Transverse colon (tissue), 4 donors: ENCODE measurements around the gene TMEM106C. TPM values are rescaled to one million over a fixed set of nuclear protein-coding genes. Genes with fewer than 3 reads are reported as not detected.
A peak's percentile ranks its signal among the peaks of the same experiment; 100 is the strongest.

Experiments
- DNase-seq: peaks from one replicate; pipeline ENCODE4 v3.0.0-alpha.2; 2019
- H3K27ac ChIP-seq, 4 donors: fragments of 200-600 bp; sonication (generic); 2 replicates each; pipeline ENCODE4 v1.5.1; 2016 to 2018; ENCODE audit warnings: inconsistent platforms in 4 of 4
- H3K27me3 ChIP-seq: fragments of 200-600 bp; sonication (generic); 2 replicates; pipeline ENCODE4 v1.5.1; 2017; ENCODE audit warnings: inconsistent platforms
- H3K36me3 ChIP-seq, 4 donors: fragments of 200-600 bp; sonication (generic); 2 replicates each; pipeline ENCODE4 v1.5.1; 2017 to 2019; ENCODE audit warnings: inconsistent platforms in 4 of 4
- H3K4me1 ChIP-seq, 4 donors: fragments of 200-600 bp; sonication (generic); 2 replicates each; pipeline ENCODE4 v1.5.1; 2017 to 2020; ENCODE audit warnings: inconsistent platforms in 4 of 4
- H3K4me3 ChIP-seq, 4 donors: fragments of 200-600 bp; sonication (generic); 1 replicate in 1 of 4; 2 replicates in 3 of 4; pipeline versions ENCODE4 v1.5.1 to v1.6.1; 2017 to 2019; ENCODE audit warnings: inconsistent platforms in 4 of 4
- H3K9me3 ChIP-seq, 2 donors: fragments of 200-600 bp; sonication (generic); 2 replicates each; pipeline ENCODE4 v1.5.1; 2017 to 2019; ENCODE audit warnings: inconsistent platforms in 2 of 2
- EP300 ChIP-seq: sonication (generic); formaldehyde crosslinking; IDR thresholded peaks from one replicate; pipeline ENCODE4 v1.6.1; 2017; ENCODE audit warnings: antibody characterized with exemption, low read depth
- POLR2A ChIP-seq: fragments of 450-650 bp; IDR thresholded peaks from one replicate; pipeline ENCODE4 v1.6.1; 2016; ENCODE audit warnings: antibody characterized with exemption, mild to moderate bottlenecking, moderate library complexity
- POLR2AphosphoS5 ChIP-seq, 3 donors: sonication (generic); formaldehyde crosslinking; IDR thresholded peaks; one replicate each; pipeline ENCODE4 v1.6.1; 2016; ENCODE audit warnings: antibody characterized with exemption in 3 of 3
- WGBS, 2 donors: methylation state at CpG; one replicate each; pipeline ENCODE4 v1.1.5; 2018; ENCODE audit warnings: low coverage in 1 of 2; 5-methylcytosine and 5-hydroxymethylcytosine counted together
- in situ Hi-C, 4 donors: fragments of 200-750 bp; cut with MboI; loops; one replicate each; pipeline versions ENCODE4 v1.15.0 to v1.15.1; 2017; ENCODE audit warnings: low sequenced_read_pairs in 3 of 4, low pct_ligation_motif_present in 1 of 4, low pct_unique_long_range_greater_than_20kb in 1 of 4
- intact Hi-C: fragments of 100-400 bp; cut with DNase I; formaldehyde crosslinking; loops from one replicate; pipeline ENCODE4 v1.15.1; 2023; ENCODE audit warnings: low total_unique reads
- total RNA-seq, 4 donors: library from RNA; depleted of rRNA; stranded (reverse); fragments of >200 nt; gene quantifications; one replicate each; pipeline ENCODE4 v1.1.0, GENCODE V29; 2016
- TF ChIP-seq, protein P1 (sequence below), 5 experiments: fragments of 200-600 bp in 3 of 5; fragments of 450-650 bp in 2 of 5; sonication (generic) in 3 of 5; IDR thresholded peaks; 1 replicate in 2 of 5; 2 replicates in 3 of 5; pipeline ENCODE4 v1.5.1; 2016 to 2017; ENCODE audit warnings: antibody characterized with exemption in 5 of 5, inconsistent platforms in 3 of 5, mild to moderate bottlenecking in 2 of 5, moderate library complexity in 1 of 5

The TMEM106C gene
- total RNA-seq, 4 donors from 2014 or later, result 51.9 to 258 (median 113) TPM

DNA sequence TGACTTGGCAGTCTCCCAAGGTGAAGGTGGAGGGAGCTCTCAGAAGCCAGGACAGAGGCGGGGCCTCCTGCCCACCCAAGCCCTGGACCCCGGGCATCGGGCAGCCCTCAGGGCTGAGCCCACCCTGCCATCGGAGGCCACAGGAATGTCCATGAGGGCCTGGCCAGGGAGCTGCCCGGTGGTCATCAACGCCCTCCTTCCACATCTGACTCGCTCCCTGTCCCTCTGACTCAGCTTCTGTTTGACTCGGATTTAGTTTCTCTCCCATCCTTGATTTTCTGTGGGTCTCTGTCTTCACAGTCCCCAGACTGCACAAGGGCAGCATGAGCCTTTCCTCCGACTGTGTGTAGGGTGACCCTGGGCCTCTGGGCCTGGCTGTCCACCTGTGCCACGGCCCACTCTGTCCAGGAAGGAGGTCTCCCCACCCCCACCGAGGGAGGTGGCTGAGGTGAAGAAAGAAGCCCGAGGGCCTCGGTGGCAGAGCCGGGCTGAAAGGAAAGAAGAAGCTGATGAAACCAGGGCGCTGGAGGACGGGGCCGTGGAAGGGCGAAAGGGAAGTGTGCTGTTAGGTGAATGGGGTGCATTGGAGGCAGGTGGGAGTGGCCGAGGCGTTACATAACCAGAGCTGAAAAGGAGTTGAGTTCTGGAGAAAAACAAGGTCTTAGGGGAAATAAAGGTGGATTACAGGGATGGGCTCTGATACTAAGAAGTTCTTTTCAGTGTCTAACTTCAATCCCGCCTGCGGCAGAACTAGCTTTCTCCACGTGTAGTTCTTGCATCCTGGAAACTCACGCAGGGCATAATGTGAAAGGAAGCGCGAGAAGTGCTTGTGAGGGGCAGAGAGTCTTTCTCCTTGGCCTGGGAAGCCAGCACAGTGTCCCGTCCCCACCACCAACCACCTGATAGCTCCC lies 16.7 kb upstream of the TMEM106C start:
- H3K27ac ChIP-seq, result peak overlapping the region in 1 of 4 donors; percentile 38
- TF ChIP-seq POLR2A (no peak), POLR2AphosphoS5 (IDR thresholded peaks at IDR 0.05) (no peak)
- TF ChIP-seq, protein P1, sequence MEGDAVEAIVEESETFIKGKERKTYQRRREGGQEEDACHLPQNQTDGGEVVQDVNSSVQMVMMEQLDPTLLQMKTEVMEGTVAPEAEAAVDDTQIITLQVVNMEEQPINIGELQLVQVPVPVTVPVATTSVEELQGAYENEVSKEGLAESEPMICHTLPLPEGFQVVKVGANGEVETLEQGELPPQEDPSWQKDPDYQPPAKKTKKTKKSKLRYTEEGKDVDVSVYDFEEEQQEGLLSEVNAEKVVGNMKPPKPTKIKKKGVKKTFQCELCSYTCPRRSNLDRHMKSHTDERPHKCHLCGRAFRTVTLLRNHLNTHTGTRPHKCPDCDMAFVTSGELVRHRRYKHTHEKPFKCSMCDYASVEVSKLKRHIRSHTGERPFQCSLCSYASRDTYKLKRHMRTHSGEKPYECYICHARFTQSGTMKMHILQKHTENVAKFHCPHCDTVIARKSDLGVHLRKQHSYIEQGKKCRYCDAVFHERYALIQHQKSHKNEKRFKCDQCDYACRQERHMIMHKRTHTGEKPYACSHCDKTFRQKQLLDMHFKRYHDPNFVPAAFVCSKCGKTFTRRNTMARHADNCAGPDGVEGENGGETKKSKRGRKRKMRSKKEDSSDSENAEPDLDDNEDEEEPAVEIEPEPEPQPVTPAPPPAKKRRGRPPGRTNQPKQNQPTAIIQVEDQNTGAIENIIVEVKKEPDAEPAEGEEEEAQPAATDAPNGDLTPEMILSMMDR (IDR thresholded peaks at IDR 0.05), result no peak
- peaks cover 5 to 50% (median 30%) of the 10 kb centered on the region in 4 donors for H3K4me1 ChIP-seq
- no peak for DNase-seq
- H3K4me3 ChIP-seq, result no peak overlapping the region
- in situ Hi-C loops, result no loop called here
- H3K9me3 ChIP-seq, result no peaks in the 10 kb centered on the region
- no peaks in the 10 kb centered on the region for H3K36me3 ChIP-seq
- WGBS, 2 donors, result 66 to 67% methylated on average over 13 to 27 of the region's 27 CpGs
- peaks cover 6% of the 10 kb centered on the region for H3K27me3 ChIP-seq
- intact Hi-C loops, result no loop called here

GRCh38 chr12:47947341-47947740 lies 16.1 kb upstream of the TMEM106C start:
- intact Hi-C loops, result no loop called here
- H3K4me1 ChIP-seq, result peaks cover 5 to 45% (median 30%) of the 10 kb centered on the region in 4 donors
- TF ChIP-seq POLR2A, result no peak
- TF ChIP-seq, protein P1 (IDR thresholded peaks at IDR 0.05), result no peak
- TF ChIP-seq POLR2AphosphoS5 (IDR thresholded peaks at IDR 0.05), result no peak
- no peak for TF ChIP-seq EP300
- no peak overlapping the region for H3K4me3 ChIP-seq
- H3K27me3 ChIP-seq, result peaks cover under 1% of the 10 kb centered on the region
- no peak for DNase-seq
- in situ Hi-C loops, result no loop called here
- H3K27ac ChIP-seq, result no peak overlapping the region
- 84 to 85% methylated on average over 8 to 12 of the region's 12 CpGs for WGBS, 2 donors
- H3K9me3 ChIP-seq, result no peaks in the 10 kb centered on the region
- H3K36me3 ChIP-seq, result no peaks in the 10 kb centered on the region

- in situ Hi-C loops, result loop anchor here (10.0 to 25.0 kb wide), 3 partner anchors 212 to 215 kb away; partner anchors contain the start of genes ASB8 (in 3 of the 4) and ENDOU (in 1 of the 4)
Measured at GRCh38 chr12:47949441-47950341, 13.7 kb upstream of the TMEM106C start.

More at GRCh38 chr12:47949441-47950341, 13.7 kb upstream of the TMEM106C start:
- DNase-seq, result peak; percentile 88
- intact Hi-C loops, result no loop called here
- no peaks in the 10 kb centered on the region for H3K36me3 ChIP-seq
- no peaks in the 10 kb centered on the region for H3K27me3 ChIP-seq
- WGBS, 2 donors, result 26 to 39% methylated on average over 12 to 32 of the region's 32 CpGs
- H3K9me3 ChIP-seq, result no peaks in the 10 kb centered on the region
- peaks cover 0 to 47% (median 31%) of the 10 kb centered on the region in 4 donors for H3K4me1 ChIP-seq
- TF ChIP-seq POLR2AphosphoS5 (IDR thresholded peaks at IDR 0.05) (peak in 1 of 3 donors; percentile 7), POLR2A (no peak), EP300 (no peak)
- TF ChIP-seq, protein P1 (IDR thresholded peaks at IDR 0.05), result peak; percentile 82 to 94 (median 85)
- H3K4me3 ChIP-seq, result no peak overlapping the region
- peak overlapping the region; percentile 10 to 53 (median 24) for H3K27ac ChIP-seq
